ENCODE results near the gene BPIFB2. TPM values are rescaled to one million over a fixed set of nuclear protein-coding genes. Genes with fewer than 3 reads are reported as not detected.

Gene BPIFB2
- total RNA-seq, 1 donor from 2014 or later = not detected

DNA sequence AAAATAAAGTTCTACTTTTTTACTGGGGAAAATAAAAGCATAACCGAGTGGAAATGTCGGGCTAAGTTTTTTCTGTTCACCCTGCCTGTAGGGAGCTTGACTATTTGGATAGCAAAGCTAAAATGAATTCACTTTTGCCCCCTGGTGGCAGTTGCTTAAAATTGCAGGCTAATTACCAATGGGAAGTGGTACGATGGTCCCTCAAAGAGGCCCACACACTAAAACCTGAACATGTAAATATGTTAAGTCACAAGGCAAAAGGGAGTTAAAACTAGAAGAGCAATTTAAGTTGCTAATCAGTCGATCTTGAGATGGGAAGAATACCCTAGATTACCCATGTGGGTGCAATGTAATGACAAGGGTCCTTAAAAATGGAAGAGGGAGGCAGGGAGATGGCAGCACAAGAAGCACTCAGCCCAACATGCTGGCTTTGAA is 2.4 kb upstream of the BPIFB2 start:
- intact Hi-C loops (cut with micrococcal nuclease) = loop anchor here (1.0 kb wide), 4 partner anchors 38 to 215 kb away; no protein-coding TSS in a partner anchor

DNA sequence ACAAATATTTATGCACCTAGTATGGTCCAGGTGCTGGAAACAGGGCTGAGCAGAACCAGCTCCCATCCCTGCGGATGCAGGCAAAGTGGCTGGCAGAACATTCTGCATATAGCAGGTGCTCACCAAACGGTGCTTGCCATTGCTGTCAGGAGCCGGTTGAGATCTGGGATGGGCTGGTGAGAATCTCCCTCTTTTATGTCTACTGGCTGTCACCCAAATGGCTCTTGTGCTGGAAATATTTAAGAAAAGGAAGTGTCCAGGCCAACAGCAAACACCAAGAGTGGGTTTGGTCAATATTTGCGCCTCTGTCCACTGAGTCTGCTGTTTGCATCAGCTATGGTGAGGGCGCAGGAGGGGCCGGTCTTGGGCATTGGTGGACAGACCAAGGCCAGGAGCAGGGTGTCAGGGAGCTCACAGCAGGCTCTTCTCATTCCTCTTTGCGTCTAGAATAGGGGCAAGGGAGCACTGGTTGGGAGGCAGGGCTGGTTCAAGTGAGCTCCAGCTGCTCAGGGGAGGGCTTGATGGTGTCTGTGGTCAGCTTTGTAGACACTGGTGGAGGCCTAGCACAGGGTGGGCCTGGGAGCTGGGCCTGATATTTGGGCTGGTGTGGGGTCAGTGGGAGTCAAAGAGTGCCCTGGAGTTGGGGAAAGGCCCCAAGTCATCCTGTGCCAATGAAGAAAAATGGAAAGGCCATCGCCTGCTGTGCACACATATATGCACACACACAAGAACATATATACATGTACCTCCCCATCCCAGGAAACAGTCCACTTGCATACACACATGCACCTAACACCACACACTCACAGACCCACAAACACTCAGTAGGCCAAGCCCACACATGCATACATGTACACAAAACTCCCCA is 1.4 kb upstream of the BPIFB2 start:
- intact Hi-C loops (cut with micrococcal nuclease) = loop anchor here (1.0 kb wide), 4 partner anchors 39 to 216 kb away; no protein-coding TSS in a partner anchor

DNA sequence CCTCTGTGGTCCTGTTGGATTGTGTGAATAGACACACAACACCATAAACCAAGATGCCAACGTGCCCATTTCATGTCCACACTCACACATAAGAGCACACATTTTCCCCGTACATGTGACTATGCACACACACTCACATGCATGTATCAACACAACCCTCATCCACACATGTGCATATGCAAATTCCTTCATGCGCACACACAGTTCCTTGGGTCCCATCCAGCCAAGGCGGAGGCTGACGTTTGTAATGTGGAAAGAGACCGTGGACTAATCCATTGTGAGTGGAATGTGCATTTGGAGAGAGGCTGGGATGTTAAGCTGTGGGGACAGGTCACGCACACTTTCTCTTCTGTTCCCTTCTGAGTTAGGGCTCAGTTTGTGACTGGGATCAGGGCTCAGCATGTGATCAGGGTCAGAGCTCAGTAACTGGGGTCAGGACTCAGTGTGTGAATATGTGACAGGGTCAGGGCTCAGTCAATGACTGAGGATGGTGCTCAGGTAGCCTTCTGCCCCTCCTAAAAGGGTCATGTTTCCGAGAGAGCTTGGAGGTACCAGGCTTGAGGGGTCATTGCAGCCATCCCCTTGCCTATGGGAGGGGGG is 628 bp upstream of the BPIFB2 start:
- intact Hi-C loops (cut with micrococcal nuclease) = no loop called here

DNA sequence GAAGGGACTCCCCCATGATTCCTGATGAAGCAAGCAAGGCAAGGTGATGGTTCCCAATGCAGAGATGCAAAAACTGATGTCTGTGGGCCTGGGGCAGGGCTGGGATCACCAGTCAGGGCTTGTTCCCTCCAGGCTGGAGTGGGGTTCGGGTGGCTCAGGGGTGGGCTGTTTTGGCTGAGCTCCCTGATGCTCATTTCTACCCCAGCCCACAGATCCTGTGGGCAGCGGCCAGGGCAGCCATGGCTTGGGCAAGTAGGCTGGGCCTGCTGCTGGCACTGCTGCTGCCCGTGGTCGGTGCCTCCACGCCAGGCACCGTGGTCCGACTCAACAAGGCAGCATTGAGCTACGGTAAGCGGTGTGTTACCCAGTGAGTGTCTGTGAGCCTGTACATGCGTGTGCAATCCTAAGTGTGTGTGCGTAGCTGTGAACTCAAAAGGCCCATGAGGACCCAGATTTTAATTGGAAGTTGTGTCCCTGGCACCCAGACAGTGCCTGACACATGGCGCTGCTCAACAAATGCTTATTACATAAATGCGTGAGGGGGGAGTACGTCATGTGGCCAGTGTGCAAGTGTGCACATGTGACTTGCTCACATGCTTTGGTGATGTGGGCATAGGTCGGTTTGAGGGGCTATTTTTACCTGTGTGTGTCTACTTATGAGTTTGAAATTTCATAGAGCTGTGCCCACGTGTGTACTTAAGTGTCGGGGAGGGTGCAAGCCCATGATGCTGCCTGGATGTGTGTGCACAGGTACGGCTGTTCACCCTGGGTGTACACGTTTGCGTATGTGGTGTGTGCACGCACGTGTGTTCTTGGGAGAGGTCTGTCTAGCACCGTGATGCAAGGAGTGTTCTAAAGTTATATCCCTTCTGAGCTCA is 1.1 kb downstream of the BPIFB2 start:
- intact Hi-C loops (cut with micrococcal nuclease) = no loop called here

DNA sequence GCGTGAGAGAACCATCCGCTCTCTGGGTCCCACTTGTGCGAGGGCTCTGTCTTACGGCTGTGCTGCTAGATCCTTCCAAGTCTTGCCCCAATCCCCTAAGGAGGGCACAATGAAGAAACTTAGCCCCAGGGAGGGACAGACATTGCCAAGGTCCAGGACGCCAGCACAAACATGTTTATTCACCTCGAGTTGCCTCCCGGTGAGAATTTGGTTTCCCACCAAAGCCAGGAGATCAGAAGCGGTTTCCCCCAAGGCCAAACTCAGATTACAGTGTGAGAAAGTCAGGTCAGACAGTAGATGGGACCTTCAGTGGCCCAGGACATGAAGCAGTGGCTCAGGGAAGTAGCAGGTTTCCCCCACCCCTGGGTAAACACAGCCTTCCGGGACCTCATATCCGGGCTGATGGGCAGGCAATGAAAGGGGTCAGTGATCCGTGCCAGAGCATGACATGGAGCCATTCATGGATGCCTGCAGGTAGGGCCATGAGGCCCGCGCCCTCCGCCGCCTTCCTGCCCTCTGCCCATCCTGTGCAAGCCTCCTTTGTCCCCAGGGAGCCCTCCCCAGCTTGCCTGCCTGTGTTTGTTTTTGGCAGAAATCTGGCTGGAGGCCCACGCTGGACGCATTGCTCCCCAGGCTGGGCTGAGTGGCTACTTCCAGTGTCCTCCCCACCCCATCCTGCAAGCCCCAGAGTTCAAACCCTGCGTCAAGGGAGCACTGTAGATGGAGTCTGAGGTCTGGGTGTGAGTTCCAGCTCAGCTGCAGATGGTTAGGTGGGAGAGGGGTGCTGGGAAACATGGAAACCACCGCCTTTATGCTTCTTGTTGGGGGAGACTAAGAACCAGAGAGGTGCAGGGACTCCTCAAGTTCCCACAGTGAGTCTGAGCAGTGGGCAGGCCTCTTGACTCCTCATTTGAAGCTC is 2.0 kb downstream of the BPIFB2 start:
- intact Hi-C loops (cut with micrococcal nuclease) = no loop called here

DNA sequence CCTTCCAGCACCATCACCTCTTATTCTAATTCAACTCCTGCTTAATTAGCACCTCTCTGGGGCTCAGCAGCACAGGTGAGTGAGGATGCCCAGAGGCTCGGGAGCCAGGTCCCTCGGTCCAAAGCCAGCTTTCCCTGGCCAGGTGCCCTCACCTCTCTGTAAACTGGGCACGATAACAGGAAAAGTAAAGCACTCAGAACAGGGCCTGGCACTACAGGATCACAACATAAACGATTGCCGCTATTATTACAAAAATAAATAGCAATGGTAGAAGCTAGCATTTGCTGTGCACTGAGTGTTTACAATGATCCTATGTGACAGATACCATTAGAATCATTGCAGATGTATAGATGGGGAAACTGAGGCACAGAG is 2.6 kb downstream of the BPIFB2 start:
- intact Hi-C loops (cut with micrococcal nuclease) = no loop called here

DNA sequence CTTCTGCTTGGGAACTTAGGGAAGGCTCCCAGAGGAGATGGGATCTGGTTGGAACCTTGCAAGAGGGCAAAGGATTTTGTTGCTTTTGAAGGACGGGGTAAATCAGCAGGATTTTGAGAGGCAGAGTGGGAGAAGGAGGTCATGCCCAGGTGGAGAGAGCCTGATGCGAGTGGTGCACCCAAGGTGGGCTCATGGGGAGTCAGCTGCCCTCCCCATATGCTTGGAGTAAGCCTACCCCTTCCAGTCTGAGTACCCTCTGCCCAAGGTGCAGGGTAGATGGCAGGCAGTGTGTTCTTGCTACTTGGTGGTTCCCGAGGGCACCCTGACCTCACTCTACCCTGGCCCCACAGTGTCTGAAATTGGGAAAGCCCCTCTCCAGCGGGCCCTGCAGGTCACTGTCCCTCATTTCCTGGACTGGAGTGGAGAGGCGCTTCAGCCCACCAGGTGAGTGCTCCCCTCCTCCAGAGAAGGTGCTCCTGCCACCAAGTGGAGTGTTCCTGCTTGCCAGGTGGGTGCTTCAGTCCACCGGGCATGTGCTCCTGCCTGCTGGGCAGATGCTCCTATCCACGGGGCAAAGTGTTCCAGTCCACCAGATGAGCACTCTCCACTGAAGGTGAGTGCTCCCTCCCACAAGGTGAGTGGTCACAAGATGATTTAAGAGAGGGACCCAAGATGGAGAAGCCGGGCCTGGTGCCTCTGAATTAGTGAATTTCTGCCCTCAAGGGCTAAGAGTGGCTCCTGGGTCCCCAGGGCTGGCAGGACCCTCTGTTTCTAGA is 3.4 kb downstream of the BPIFB2 start:
- intact Hi-C loops (cut with micrococcal nuclease) = no loop called here

DNA sequence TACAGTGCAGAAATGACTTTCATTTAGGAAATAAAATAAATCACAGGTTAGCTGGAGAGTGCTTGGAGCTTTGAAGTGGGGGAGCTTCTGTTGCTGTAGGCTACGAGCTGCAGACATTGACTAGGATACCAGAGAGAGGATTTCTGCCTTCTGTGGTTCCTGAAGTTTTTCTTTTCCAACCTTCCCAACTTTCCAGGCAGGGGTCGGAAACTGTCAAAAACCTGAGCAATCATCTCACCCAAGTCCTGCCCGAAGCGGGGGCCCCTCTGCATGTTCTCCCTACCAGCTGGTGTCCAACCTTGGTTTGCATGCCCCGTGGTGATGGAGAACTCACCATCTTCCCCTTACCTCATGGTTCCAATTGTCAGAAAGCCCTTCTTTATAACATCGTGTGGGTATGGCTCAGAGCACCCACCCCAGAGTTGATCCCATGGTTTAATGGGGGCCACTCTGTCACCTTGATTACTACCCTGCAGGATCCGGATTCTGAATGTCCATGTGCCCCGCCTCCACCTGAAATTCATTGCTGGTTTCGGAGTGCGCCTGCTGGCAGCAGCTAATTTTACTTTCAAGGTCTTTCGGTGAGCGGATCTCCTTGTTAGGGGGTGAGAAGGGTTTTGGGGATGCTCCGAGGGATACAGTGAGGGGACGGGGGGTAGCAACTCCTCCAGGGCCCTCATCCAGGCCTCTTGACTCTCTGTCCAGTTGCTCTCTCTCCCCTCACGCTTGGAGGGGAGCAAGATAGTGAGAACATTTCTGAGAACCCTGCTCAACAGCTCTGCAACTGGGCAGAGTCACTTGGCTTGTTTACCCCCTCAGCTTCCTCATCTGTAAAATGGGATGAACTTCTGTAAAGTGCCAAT is 5.1 kb downstream of the BPIFB2 start:
- intact Hi-C loops (cut with micrococcal nuclease) = no loop called here

DNA sequence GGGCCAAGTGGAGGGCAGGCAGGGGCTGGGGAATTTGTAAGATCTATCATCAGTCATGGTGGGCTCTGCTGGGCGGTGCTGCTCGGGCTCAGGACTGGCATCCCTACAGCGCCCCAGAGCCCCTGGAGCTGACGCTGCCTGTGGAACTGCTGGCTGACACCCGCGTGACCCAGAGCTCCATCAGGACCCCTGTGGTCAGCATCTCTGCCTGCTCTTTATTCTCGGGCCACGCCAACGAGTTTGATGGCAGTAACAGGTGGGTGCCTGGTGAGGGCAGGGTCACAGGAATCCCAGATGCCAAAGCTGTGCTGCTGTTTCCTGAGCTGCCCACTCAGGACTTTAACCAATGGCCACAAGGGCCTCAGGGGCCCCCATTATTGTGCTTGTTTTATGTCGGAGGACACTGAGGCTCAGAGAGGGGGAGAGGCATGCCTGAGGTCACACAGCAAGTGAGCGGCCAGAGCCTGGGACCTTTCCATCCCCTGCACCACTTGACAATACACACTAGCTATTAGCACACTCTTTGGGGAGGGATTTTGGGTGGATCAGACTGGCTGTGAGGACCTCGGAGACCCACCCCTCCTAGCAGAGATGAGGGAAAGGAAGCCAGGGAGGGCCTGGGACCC is 6.3 kb downstream of the BPIFB2 start:
- intact Hi-C loops (cut with micrococcal nuclease) = no loop called here

DNA sequence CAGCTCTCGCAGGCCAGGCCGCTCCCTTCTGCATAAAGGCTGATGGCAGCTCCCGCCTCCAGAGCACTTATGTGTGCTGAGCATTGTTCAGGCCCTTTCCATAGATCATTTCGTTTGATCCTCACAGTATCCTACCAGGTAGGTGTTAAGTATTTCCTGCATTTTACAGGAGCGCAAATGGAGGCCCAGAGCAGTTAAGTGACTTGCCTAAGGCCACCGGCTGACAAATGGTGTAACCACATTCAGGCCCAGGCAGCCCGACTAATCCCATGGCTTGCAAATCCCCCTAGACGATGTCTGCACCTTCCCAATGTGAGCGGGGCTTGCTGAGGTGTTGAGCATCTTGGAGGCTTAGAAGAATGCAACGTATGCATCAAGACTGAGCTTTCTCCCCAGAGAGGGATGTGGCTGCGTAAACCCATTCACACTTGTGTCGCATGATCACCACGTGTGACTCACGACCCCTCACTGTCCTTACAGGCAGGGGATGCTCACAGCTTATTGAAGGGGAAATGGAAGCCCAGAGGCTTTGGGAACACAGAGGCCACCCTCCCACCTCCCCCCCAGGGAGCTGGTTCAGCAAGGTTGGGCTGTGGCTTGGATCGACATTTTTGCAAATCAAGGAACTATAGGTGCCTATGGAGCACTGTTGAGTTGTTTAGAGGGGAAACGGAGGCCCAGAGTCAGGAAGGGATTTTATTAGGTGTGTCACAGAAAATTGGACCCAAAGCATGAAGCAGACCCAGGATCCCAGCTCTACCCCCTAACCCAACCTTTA is 7.0 kb downstream of the BPIFB2 start:
- intact Hi-C loops (cut with micrococcal nuclease) = no loop called here

DNA sequence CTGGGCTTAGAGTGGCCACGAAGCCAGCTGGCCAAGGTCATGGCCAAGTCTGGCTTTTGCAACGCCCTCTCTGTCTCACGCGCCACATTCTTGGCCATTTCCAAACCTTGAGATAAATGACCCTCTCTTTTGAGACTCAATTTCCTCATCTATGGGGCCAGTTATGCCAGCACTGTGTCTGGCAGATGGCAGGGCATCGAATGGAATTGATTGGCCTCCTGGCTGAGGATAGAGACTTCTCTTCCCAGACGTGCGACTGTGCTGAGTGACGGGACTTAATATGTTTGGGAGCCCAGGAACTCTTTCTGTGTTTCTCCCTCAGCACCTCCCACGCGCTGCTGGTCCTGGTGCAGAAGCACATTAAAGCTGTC is 7.6 kb downstream of the BPIFB2 start:
- intact Hi-C loops (cut with micrococcal nuclease) = no loop called here

DNA sequence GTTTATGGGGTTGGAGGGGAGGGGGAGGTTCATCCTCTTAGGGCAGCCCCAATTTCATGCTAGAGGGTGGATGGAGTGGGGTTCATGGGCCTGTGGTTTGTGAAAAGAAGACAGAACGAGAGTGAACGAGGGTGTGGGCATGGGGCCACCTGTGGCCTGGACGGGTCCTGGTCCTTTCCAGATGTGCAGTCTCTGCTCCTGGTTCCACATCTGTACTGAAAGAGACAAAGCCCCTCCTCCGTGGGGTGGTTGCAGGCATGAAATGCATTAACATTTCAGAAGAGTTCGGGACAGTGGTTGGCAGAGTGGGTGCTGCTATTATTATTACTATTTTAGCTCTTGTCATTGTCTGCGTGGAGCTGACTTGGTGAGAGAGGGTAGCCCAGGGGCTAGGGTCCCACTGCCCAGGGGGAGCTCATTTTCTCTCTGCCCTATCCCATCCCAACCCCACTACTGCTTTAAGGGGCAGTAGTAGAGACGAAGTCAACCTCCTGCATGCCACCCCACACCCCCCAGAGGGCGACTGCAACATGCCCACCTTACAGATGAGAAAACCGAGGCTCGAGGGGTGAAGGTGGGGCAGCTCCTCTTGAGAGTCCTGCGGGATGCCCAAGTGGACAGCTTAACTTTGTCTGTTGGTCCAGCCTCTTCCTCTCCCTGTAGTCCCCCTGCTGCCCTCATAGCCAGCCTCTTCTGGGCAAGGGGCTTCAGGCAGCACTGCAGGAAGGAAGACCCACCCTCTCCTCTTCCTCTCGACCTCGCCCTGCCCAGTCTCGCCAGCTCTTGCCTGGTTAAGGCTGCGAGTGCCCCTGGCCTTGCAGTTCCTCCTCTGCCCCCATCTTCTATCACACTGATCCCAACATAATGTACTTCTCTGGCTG is 8.4 kb downstream of the BPIFB2 start:
- intact Hi-C loops (cut with micrococcal nuclease) = no loop called here

DNA sequence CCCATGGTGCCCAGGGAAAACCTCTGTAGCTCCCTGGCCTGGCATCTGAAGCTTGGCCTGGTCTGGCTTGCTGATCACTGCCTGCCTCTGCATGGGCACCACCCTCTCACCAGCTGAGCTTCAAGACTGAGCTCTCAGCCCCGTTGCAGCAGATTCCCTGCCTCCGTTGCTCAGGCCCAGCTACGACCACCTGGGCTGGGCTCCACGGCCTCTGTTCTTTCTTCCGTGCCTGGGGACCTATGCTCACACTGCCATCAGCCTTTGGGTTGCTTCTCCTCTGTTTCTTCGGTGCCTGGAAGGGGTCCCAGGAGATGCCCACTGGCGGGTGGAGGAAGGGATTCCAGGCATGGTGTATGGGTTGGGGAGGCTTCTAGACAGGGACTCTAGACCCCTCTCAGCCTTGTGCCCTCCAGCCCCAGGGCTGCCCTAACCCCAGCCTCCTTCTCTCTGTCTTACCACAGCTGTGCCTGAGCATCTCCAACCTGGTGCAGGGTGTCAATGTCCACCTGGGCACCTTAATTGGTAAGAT is 9.1 kb downstream of the BPIFB2 start:
- intact Hi-C loops (cut with micrococcal nuclease) = no loop called here

DNA sequence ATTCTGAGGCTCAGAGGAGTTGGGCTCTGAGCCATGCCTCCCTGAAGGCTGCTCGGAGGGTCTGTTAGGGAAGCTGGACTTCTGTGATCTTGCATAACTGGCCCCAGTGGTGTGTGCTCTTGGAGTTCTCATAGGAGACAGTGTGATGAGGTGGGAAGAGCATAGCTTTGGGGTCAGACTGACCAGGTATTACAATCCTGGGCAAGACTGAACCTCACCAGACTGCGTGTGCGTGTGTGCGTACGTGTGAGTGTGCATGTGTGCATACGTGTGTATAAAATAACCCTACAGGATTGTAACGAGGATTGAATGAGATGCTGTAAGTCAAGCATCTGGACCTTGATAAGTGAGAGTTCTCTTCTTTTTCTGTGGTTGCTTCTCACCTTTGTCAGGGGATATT is 10.0 kb downstream of the BPIFB2 start:
- intact Hi-C loops (cut with micrococcal nuclease) = no loop called here

DNA sequence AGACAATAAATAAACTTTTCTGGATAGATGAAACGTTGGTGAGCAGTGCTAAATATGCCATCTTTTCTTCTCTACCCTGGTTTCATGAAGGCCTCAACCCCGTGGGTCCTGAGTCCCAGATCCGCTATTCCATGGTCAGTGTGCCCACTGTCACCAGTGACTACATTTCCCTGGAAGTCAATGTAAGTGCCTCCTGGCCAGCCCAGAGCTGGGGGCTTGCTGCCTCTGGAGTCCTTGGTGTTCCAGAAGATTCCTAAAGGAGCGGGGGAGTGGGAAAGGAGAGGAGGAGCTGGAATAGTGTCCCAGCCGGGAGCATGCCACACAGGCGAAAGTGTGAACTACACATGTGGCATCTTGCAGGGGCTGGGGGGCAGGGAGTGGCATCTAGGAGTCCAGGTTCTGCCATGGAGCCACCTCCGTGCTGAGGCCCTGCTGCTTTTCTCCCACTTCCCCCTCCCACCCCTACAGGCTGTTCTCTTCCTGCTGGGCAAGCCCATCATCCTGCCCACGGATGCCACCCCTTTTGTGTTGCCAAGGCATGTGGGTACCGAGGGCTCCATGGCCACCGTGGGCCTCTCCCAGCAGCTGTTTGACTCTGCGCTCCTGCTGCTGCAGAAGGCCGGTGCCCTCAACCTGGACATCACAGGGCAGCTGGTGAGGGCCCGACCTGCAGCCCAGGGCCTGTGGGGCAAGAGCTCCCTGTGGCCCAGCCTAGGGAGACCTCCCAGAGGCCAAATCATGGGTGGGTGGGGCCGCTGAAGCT is 10.8 kb downstream of the BPIFB2 start:
- intact Hi-C loops (cut with micrococcal nuclease) = no loop called here
